ENCODE data around the gene GNAI1.

GNAI1 gene

GRCh38 chr7:80183900-80184685, 49.5 kb downstream of the GNAI1 start:
- H3K27ac ChIP-seq: no peak overlapping the region
- TF ChIP-seq ZFX (IDR thresholded peaks at IDR 0.05): no peak
- TF ChIP-seq, protein P1, sequence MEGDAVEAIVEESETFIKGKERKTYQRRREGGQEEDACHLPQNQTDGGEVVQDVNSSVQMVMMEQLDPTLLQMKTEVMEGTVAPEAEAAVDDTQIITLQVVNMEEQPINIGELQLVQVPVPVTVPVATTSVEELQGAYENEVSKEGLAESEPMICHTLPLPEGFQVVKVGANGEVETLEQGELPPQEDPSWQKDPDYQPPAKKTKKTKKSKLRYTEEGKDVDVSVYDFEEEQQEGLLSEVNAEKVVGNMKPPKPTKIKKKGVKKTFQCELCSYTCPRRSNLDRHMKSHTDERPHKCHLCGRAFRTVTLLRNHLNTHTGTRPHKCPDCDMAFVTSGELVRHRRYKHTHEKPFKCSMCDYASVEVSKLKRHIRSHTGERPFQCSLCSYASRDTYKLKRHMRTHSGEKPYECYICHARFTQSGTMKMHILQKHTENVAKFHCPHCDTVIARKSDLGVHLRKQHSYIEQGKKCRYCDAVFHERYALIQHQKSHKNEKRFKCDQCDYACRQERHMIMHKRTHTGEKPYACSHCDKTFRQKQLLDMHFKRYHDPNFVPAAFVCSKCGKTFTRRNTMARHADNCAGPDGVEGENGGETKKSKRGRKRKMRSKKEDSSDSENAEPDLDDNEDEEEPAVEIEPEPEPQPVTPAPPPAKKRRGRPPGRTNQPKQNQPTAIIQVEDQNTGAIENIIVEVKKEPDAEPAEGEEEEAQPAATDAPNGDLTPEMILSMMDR (conservative IDR thresholded peaks at IDR 0.05): no peak

GRCh38 chr7:80184693-80185092, 50.1 kb downstream of the GNAI1 start:
- TF ChIP-seq ZFX (IDR thresholded peaks at IDR 0.05): no peak
- TF ChIP-seq, protein P1 (conservative IDR thresholded peaks at IDR 0.05): no peak
- no peak overlapping the region for H3K27ac ChIP-seq

GRCh38 chr7:80185571-80185970, 50.9 kb downstream of the GNAI1 start:
- H3K27ac ChIP-seq: peak overlapping the region; percentile 20; the same call in 1 of the 2 replicates
- TF ChIP-seq, protein P1 (conservative IDR thresholded peaks at IDR 0.05): no peak
- TF ChIP-seq ZFX (IDR thresholded peaks at IDR 0.05): no peak

- peak overlapping the region; percentile 20; the same call in 1 of the 2 replicates for H3K27ac ChIP-seq
- no peak for TF ChIP-seq ZFX (IDR thresholded peaks at IDR 0.05)
- TF ChIP-seq, protein P1 (conservative IDR thresholded peaks at IDR 0.05): no peak
Measured at GRCh38 chr7:80186721-80187120, 52.1 kb downstream of the GNAI1 start.

DNA sequence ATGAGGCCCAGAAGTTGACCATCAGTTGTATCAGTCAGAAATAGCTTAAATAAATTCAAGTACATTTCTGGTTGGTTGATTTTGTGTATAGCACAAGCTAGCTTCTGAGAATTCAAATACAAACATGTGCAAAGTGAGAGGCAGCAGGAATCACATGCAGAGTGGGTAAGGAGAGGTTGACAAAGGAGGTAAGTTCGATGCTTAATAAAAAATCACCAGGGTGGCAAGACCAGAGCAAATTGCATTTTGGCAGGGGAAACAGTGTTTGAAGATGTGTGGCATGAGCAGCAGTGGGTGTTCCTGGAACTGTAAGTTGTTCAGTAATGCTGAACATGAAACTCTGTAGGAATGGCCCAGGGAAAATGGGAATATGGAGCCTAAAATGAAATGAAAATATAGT, 52.6 kb downstream of the GNAI1 start:
- no peak overlapping the region; the same call in 1 of the 2 replicates for H3K27ac ChIP-seq
- TF ChIP-seq ZFX (IDR thresholded peaks at IDR 0.05): no peak
- TF ChIP-seq, protein P1 (conservative IDR thresholded peaks at IDR 0.05): no peak

GRCh38 chr7:80187727-80188126, 53.1 kb downstream of the GNAI1 start:
- no peak overlapping the region for H3K27ac ChIP-seq
- TF ChIP-seq, protein P1 (conservative IDR thresholded peaks at IDR 0.05): no peak
- TF ChIP-seq ZFX (IDR thresholded peaks at IDR 0.05): no peak

DNA sequence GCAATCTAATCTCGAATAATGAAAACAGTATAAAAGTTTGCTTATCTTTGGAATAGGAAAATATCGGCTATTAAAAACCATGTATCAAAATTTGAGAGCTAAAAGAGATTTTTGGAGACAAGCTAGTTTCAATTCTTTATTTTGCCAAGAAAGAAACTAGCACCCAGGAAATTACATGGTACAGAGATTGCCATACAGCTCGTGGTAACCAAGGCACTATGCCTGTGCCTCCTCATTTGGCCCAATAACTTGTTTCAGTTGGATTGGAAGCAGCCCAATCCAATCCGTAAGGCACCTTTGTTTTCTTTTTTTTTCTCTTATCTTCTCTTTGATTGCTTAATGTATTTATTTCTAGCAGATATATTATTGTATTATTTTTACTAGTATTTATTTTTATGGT, 55.0 kb downstream of the GNAI1 start:
- TF ChIP-seq, protein P1 (conservative IDR thresholded peaks at IDR 0.05): no peak
- TF ChIP-seq ZFX (IDR thresholded peaks at IDR 0.05): no peak
- H3K27ac ChIP-seq: no peak overlapping the region
